Measurements from ENCODE around the gene SERPINB13.

Gene SERPINB13

GRCh38 chr18:63586966-63587365 is at the start of gene SERPINB13:
TSS of gene SERPINB13 (plus strand) at chr18:63587343. CDS start at chr18:63588668, 1,325 bp downstream.
- no peak for DNase-seq

- no peak for DNase-seq
Observed at GRCh38 chr18:63539904-63540510, 47.1 kb upstream of the SERPINB13 start.

GRCh38 chr18:63542069-63542468 is 45.1 kb upstream of the SERPINB13 start, which contains the start of gene SERPINB12:
TSS of gene SERPINB12 (plus strand) at chr18:63542369. CDS start at chr18:63556160, 13,791 bp downstream.
- DNase-seq: no peak

GRCh38 chr18:63544017-63544416 is 43.1 kb upstream of the SERPINB13 start:
- no peak for DNase-seq

- no peak for DNase-seq
Observed at GRCh38 chr18:63545000-63545399, 42.1 kb upstream of the SERPINB13 start.

GRCh38 chr18:63550068-63550467 is 37.1 kb upstream of the SERPINB13 start:
- no peak for DNase-seq

- DNase-seq: no peak
Observed at GRCh38 chr18:63551769-63552168, 35.4 kb upstream of the SERPINB13 start.

GRCh38 chr18:63552581-63552980 is 34.6 kb upstream of the SERPINB13 start:
- DNase-seq: no peak

- DNase-seq: no peak
Observed at GRCh38 chr18:63553081-63553480, 34.1 kb upstream of the SERPINB13 start.

- DNase-seq: no peak
Observed at GRCh38 chr18:63559567-63560491, 27.3 kb upstream of the SERPINB13 start.

GRCh38 chr18:63562284-63562683 is 24.9 kb upstream of the SERPINB13 start:
- no peak for DNase-seq

- DNase-seq: no peak
Observed at GRCh38 chr18:63564021-63564420, 23.1 kb upstream of the SERPINB13 start.

GRCh38 chr18:63564561-63564960 is 22.6 kb upstream of the SERPINB13 start:
- no peak for DNase-seq

GRCh38 chr18:63567276-63567675 is 19.9 kb upstream of the SERPINB13 start:
- no peak for DNase-seq

- no peak for DNase-seq
Observed at GRCh38 chr18:63567825-63568224, 19.3 kb upstream of the SERPINB13 start.

GRCh38 chr18:63570721-63571120 is 16.4 kb upstream of the SERPINB13 start:
- no peak for DNase-seq

- no peak for DNase-seq
Observed at GRCh38 chr18:63575681-63576080, 11.5 kb upstream of the SERPINB13 start.

GRCh38 chr18:63578357-63578958 is 8.7 kb upstream of the SERPINB13 start:
- DNase-seq: no peak

- DNase-seq: no peak
Observed at GRCh38 chr18:63579616-63580015, 7.5 kb upstream of the SERPINB13 start.

- no peak for DNase-seq
Observed at GRCh38 chr18:63585988-63586387, 1.2 kb upstream of the SERPINB13 start.

GRCh38 chr18:63586431-63586830 is 712 bp upstream of the SERPINB13 start:
- no peak for DNase-seq

GRCh38 chr18:63588909-63589308 is 1.8 kb downstream of the SERPINB13 start:
- no peak for DNase-seq

GRCh38 chr18:63590373-63590772 is 3.2 kb downstream of the SERPINB13 start:
- DNase-seq: no peak

All from activated CD4-positive, alpha-beta T cell treated with anti-CD3 and anti-CD28 coated beads, Interleukin-2, amount 50 U/mL, for 1 hour (primary cell).